Stomach (tissue), 4 donors: ENCODE measurements around the gene FYCO1.

Experiments used
- POLR2A ChIP-seq, 4 donors: fragments of 450-650 bp; IDR thresholded peaks; one replicate each; pipeline ENCODE4 v1.6.1; 2016; ENCODE audit warnings: antibody characterized with exemption in 4 of 4, control low read depth in 2 of 4, mild to moderate bottlenecking in 1 of 4, moderate library complexity in 1 of 4
- POLR2AphosphoS5 ChIP-seq, 3 donors: sonication (generic); formaldehyde crosslinking; IDR thresholded peaks; one replicate each; pipeline ENCODE4 v1.6.1; 2016; ENCODE audit warnings: antibody characterized with exemption in 3 of 3
- TF ChIP-seq, protein P1 (sequence below), 7 experiments: fragments of 450-650 bp in 4 of 7; fragments of 200-600 bp in 3 of 7; sonication (generic) in 3 of 7; IDR thresholded peaks; one replicate each; pipeline ENCODE4 v1.5.1; 2016 to 2019; ENCODE audit warnings: antibody characterized with exemption in 7 of 7, control low read depth in 2 of 7, mild to moderate bottlenecking in 1 of 7

DNA sequence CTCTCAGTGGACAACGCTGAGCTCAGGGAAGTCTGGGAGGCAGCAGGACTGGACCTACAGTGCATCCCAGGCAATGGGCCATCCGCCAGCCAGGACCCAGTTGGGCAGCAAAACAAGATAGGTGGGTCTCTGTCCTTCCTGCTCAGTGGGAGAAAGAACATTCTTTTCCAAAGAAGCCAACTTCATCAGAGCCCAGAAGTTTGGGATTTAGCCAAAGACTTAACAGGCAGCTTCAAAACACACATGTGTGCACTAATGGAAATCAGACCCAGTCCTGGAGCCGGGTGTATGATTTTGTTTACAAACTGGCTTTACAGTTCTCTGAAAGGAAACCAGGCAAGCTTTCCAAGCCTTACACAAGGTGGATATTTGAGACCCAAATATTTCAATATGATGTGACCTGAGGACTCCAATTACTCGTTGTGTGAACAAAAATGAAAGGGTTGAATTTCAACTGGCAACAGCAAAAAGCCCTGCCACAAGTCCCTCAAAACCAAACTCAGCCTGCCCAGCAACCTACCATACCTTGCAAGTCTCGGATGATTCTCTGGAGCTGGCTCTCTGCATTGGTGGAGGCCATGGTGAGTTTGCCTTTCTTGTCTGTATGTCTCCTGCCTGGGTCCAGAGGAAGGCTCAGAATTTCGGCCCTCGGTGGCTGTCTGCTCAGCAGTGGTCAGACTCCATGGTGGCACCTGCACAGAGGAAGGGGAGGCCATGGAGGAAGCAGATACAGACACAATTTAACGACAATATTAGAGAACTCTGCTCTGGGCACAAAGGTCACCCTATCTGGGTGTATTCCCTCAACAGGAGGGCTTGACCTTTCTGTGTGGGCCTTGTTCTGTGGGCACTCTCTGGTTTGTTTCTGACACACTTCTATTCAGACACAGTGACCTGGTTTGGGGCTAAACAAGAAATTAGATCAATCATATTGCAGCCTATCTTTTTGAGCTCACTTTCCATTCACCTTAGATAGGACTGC is 11.0 kb downstream of the FYCO1 start:
- TF ChIP-seq POLR2AphosphoS5 (IDR thresholded peaks at IDR 0.05) (peak in 2 of 3 donors; percentile 30 to 60), POLR2A (IDR thresholded peaks at IDR 0.05) (no peak)
- TF ChIP-seq, protein P1, sequence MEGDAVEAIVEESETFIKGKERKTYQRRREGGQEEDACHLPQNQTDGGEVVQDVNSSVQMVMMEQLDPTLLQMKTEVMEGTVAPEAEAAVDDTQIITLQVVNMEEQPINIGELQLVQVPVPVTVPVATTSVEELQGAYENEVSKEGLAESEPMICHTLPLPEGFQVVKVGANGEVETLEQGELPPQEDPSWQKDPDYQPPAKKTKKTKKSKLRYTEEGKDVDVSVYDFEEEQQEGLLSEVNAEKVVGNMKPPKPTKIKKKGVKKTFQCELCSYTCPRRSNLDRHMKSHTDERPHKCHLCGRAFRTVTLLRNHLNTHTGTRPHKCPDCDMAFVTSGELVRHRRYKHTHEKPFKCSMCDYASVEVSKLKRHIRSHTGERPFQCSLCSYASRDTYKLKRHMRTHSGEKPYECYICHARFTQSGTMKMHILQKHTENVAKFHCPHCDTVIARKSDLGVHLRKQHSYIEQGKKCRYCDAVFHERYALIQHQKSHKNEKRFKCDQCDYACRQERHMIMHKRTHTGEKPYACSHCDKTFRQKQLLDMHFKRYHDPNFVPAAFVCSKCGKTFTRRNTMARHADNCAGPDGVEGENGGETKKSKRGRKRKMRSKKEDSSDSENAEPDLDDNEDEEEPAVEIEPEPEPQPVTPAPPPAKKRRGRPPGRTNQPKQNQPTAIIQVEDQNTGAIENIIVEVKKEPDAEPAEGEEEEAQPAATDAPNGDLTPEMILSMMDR (IDR thresholded peaks at IDR 0.05): no peak
